Retina (tissue), 1 donor: ENCODE measurements around the gene LEUTX.
"Not testable (repeated sequence)": the region's sequence is repeated elsewhere in the genome, so short reads cannot be mapped to it uniquely, and the experiment has no call there.

Experiments used
- DNase-seq: peaks from one replicate; pipeline ENCODE4 v3.0.0-alpha.2; 2016

The LEUTX gene, protein sequence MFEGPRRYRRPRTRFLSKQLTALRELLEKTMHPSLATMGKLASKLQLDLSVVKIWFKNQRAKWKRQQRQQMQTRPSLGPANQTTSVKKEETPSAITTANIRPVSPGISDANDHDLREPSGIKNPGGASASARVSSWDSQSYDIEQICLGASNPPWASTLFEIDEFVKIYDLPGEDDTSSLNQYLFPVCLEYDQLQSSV

DNA sequence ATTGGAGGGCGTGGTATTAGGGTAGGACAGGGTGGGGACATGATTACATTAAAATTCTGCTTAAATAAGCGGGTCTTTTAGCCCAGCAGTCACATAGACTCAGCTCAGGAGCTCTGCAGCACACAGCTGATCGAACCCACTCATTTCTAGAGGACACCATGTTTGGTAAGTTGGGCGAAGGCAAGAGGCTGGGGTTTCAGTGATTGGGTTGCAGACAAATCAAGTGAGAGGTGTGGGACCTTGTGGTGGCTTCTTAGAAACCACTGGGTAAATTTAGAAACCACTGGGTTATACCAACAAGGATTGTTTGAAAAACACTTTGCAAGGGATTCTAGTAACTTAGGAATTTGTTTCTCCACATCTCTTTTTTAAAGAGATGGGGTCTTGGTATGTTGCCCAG, at the start of gene LEUTX:
LEUTX (plus strand) TSS at position 92 of the 400 bp plus-strand sequence; CDS start at position 159, 67 bp downstream.
- DNase-seq, result no peak

DNA sequence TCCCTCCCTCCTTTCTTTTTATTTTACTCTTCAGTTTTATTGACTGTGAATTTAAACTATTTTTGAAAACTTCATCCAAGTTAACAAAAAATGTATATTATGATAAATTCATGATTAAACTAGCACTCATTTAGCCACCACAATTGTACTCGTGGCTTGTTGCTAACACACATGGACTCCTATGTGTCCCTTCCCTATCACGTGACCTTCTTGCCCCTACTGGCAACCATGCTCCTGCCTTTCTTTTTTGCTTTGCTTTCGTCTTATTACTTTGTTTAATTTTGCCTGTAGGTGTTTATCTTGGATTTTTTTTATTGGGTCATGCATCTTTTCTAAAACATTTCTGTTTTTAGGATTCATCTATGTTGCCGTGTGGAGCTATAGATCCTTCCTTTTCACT, 49.1 kb upstream of the LEUTX start:
- DNase-seq, result no peak

DNA sequence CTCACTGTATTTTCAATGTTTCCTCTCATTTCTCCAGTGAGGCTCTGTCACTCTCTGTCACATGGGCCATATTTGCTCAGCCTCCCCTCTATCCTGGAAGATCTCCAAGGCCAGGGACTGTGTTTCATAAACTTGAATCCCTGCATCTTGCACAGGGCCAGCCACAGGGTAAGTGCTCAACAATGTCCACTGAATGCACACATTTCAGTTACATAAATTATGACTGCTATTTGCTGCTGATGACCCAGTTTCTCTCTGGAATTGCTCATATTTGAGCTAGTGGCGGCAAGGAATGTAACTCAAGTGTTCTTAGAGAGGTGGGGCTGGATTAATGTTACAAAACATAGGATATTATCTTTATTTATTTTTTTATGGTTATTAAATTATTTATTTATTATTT, 47.0 kb upstream of the LEUTX start:
- DNase-seq, result no peak

DNA sequence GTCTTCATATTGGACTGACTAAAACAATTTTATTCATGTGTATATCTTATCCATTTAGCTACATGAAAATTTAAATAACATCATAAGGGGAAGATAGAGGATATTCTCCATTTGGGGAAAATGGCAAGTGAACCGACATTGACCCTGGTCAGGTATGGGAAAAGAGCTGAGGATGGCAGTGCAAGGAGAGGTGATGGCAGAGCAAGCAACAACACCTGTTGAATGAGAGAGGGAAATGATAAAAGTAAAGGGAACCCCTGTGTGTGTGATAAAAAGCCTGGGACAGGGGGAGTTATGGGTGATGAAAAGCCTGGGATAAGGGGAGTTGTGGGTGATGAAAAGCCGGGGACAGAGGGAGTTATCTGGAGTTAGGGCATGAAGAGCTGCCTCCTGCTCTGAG, 44.8 kb upstream of the LEUTX start:
- DNase-seq, result no peak

DNA sequence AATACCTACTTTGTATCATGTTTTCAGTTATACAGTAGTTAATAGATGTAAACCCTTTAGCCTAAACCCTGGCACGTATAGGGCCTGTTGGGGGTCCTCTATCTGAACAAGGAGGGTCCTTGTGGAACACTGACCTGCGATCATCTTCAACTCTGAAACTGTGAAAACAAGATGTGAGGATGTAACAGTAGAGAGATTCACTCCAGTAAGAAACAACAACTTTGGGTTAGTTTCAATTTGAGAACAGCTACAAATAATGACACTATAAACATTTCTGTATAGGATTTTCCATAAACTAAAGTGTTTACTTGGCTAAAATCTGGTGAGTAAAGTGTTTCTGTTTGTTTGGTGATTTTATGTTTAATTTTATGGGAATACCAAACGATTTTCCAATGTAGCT, 43.0 kb upstream of the LEUTX start:
- DNase-seq, result no peak

DNA sequence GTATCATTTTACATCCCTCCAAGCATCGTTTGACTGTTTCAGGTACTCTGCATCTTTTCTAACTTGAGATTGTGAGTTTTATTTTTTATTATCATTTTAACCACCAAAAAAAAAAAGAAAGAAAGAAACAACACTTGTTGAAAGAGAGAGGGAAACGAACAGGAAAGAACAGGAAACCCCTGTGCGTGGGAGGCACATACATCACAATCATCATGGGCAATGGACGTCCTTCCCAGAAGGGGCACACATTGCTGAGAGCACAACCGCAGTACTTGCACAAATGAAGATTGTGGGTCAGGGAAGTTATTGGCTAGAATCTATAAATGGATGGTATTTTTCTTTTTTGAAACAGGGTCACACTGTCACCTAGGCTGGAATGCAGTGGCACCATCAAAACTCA, 42.6 kb upstream of the LEUTX start:
- DNase-seq, result no peak

DNA sequence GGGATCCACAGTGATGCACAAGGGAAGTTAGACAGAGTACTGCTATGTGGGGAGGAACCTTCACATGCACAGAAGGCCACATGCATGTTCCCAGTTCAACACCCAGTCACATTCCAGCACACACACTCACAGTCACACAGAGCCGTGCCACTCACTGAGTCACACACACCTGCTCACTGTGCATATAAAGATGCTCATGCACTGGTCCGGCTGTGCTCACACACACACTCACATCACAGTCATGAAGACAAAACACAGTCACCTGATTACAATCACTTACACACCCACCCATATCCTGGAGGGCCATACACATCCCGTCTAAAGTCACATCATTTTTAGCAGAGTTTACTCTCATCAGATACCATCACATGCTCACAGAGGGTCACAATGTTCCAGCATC, 41.3 kb upstream of the LEUTX start:
- DNase-seq, result no peak

DNA sequence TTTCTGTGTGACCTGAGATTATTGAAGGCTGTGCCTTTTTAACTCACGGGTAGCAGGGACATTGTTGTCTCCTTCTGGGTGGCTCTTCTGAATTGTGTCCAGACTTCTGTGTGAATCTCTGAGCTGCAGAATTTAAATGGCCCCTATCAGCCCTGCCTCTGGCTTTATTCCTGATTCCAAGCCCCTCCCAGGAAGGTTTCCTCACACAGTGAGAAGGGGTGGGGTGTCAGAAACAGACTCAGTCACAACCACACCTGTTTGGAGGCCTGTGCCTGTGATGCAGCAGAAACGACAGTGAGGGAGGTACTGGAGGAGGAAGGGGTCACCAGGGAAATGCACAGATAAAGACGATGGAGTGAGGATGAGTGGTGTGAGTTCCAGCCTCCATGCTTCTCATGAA, 40.8 kb upstream of the LEUTX start, which contains the start of gene CLC:
CLC (minus strand) TSS at position 139 of the 400 bp plus-strand sequence; CDS start at position 62, 77 bp downstream.
- DNase-seq, result no peak

DNA sequence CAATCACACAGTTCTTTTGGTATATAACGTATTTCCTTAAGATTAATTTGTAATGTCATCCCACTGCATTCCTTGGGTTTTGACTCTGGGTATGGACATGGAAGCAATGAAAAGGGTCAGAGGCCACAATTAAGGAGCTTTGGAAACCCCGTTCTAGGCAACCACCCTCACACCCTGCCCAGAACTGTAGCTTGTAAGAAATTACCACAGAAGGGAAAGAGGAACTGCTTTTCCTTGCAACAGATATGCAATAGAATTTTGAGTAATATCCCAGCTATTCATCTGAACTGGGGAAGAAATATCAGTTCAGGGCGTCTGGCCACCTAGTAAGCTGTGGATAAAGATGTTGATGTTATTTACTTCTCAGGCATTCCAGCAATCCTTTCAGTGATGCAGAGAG, 39.8 kb upstream of the LEUTX start:
- no peak for DNase-seq

DNA sequence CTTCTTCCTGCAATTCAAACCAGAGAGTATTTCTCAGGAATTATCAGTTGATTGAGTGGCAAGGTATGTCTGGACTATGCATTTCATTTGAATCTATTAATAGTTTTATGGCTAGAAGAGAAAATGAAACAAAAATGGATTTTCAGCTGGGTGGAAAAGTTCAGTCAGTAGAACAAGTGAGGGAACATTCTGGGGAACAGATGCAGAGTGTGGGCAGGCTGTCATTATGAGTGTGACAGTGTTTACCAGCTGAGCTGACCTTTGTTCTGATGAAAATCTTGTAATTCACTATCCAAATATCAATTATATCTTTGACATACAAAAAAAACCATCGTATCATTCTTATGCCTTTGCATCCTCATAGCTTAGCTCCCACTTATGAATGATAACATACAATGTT, 38.3 kb upstream of the LEUTX start:
- no peak for DNase-seq

DNA sequence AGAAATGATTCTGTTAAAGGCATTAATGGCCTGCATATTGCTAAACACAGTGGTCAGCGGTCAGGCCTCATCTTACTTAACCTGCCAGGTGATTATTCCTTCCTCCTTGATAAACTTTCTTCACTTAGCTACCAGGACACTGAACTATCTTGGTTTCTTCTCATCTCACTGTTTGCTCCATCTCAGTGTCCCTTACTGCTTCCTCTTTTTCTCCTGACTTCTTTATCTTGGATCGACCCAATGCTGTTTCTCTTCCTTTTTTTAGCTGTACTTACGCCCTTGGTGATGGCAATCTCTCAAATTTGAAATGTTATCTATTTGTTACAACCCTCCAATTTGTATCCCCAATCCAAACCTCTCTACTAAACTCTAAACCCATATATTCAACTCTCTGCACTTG, 33.0 kb upstream of the LEUTX start:
- no peak for DNase-seq

DNA sequence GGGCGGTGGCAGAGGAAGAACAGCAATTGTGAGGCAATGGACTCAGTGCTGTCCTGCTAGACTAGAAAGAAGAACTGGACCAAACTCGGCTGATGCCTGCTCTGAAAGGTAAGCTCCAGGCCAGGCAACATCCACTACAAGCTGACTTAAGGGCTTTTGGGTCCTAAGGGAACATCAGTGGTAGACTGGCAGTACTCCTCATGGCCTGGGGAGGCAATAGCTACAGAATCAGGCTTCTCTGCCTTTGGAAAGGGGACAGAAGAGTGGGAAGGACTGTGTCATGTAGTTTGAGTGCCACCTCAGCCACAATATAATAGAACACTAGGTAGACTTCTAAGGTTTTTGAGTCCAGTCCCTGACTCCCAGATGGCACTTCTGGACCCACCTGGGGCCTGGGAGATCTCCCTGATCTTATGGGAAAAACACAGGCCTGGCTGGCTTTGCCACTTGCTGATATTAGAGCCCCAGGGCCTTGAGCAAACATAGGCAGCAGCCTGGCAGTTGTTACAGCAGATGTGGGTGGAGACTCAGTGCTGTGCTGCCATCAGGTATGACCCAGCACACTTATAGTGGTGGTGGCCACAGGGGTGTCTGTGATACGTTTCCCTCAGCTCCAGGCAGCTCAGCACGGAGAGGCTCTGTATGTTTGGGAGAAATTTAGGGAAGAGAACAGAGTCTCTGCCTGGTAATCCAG, 31.7 kb upstream of the LEUTX start:
- DNase-seq, result no peak

DNA sequence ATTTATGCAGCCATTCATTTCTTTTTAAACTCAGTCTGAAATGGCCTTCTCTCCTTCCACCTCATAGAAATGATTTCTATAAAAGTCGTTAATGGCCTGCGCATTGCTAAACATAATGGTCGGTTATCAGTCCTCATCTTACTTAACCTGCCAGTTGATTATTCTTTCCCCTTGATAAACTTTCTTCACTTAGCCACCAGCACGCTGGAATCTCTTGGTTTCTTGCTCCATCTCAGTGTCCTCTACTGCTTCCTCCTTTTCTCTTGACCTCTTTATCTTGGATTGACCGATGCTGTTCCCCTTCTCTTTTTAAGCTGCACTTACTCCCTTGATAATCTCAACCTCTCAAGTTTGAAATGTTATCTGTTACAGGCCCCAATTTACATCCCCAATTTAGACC, 28.7 kb upstream of the LEUTX start:
- no peak for DNase-seq

DNA sequence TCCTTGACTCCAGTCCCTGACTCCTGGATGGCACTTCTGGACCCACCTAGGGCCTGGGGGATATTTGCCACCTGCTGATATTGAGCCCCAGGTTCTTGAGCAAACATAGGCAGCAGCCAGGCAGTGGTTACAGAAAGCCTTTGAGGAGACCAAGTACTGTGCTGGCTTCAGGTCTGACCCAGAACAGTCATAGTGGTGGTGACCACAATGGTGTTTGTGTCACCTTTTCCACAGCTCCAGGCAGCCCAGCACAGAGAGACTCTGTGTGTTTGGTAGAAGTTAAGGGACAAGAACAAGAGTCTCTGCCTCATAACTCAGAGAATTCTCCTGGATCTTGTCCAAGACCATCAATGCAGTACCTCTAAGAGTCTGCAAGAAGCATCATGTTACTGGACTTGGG, 26.3 kb upstream of the LEUTX start:
- DNase-seq, result no peak

DNA sequence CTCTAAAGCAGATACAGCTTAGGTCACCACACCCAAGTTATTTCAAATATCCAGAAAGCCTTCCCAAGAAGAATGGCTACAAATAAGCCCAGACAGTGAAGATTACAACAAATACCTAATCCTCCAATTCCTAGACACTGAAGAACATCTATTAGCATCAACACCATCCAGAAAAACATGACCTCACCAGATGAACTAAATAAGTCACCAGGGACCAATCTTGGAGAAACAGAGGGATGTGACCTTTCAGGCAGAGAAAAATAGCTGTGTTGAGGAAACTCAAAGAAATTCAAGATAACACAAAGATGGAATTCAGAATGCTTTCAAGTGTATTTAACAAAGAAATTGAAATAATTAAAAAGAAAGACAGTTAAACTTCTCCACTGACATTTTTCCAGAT, 25.9 kb upstream of the LEUTX start:
- no peak for DNase-seq

DNA sequence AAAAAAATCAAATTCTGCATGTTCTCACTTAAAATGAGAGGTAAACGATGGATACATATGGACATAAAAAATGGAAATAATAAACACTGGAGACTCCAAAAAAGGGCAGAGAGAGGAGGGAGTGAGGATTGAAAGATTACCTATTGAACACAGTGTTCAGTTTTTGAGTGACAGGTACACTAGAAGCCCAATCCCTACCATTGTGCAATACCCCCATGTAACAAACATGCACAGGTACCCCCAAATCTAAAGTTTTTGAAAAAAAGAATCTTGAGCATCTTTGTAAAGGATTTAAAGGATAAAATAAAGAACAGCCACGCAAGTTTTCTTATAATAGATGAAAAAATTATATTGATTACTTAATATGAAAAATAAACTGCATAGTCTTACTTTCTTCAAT, 24.1 kb upstream of the LEUTX start:
- no peak for DNase-seq

DNA sequence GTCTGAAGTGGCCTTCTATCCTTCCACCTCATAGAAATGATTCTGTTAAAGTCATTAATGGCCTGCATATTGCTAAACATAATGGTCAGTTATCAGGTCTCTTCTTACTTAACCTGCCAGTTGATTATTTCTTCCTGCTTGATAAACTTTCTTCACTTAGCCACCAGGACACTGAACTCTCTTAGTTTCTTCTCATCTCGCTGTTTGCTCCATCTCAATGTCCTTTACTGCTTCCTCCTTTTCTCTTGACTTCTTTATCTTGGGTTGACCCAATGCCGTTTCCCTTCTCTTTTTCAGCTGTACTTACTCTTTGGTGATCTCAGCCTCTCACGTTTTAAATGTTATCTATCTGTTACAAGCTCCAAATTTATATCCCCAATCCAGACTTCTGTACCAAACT, 23.7 kb upstream of the LEUTX start:
- DNase-seq, result no peak

DNA sequence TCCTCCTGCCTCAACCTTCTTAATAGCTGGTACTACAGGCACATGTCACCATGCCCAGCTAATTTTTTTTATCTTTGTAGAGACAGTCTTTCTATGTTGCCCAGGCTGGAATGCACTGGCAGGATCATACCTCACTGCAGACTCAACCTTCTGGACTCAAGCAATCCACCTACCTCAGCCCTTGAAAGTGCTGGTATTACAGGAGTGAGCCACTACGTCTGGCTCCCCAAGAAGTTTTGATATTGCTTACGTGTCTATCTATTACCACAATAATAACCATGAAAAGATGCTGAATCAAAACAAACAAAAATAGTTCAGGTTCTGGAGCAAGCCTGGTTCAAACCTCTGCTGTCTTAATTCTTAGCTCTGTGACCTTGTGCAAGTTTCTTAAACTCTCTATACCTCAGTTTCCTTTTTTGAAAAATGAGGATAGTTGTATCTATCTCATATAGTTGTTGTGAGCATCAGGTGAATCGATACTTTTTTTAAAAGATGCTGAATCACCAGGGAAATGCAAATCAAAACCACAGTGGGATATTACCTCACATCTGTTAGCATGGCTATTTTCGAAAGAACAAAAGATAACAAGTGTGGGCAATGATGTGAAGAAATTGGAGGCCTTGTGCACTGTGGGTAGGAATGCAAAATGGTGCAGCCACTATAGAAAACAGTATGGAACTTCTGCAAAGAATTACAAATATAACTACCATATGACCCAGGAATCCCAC, 19.0 kb upstream of the LEUTX start:
- no peak for DNase-seq

DNA sequence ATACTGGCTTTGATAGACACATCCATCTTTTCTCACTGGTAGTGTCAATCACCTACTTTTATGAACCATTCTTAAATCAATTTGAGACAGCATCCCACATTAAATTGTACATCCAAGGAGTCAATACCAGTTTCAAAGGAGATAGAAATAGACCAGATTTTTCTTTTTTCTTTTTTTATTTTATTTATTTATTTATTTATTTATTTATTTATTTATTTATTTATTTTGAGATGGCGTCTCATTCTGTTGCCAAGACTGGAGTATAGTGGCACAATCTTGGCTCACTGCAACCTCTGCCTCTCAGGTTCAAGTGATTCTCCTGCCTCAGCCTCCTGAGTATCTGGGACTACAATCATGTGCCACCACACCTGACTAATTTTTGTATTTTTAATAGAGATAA, 16.8 kb upstream of the LEUTX start:
- DNase-seq, result not testable (repeated sequence)

DNA sequence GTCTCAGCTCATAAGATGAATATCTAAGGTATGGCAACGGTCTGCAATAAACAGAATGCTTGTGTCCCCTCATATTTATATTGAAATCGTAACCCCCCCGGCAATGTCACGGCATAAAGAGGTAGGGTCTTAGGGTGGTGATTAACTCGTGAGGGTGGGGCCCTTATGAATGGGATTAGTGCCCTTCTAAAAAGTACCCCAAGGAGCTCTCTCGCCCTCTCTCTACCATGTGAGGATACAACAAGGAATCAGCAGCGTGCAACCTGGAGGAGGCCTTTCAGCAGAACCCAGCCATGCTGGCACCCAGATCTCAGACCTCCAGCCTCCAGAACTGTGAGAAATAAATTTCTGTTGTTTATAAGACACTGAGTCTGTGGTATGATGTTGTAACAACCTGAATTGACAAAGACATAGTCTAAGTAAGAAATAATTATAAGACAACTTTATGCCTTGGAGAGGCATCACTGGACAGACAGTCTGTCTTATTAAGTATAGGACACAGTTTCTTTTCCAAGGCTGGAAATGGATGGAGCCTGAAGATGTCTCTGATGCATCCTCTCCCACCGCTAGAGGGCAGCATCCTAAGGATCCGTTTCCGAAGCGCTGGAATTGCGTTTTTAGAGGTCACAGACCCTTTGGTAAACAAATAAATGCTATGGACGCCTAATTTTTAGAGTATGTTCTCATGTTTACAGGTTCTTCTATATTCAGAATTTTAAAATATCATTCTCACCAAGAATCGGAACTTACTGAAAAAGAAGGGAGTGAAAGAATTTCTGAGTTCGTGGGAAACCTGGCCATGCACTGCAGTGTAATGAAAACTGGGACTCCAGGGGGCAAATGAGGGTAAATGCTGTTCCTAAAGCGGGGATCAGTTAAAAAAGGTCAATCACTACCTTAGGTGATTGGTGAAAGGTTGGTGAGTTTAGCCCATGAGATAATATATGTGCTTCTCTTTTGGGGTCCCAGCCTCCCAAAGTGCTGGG, 13.3 kb upstream of the LEUTX start:
- peak; percentile 33 for DNase-seq

DNA sequence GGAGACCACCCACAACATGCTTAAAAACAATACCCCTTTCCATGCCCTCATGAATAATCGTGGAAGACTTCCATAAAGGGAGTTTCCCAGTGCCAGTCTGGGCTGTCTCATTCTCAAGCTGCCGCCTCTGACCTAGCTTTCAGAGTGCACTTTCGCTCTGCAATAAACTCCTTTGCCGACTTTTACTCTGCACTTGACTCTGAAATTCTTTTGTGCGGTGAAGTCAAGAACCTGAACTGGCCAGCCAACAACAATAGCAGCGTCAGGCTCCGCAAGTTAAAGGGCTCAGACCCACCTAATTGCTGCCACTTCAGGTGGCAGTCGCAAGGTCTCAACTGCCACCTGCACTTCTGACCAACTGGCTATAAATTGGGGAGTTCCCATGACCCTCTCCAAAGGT, 10.3 kb upstream of the LEUTX start:
- no peak for DNase-seq

DNA sequence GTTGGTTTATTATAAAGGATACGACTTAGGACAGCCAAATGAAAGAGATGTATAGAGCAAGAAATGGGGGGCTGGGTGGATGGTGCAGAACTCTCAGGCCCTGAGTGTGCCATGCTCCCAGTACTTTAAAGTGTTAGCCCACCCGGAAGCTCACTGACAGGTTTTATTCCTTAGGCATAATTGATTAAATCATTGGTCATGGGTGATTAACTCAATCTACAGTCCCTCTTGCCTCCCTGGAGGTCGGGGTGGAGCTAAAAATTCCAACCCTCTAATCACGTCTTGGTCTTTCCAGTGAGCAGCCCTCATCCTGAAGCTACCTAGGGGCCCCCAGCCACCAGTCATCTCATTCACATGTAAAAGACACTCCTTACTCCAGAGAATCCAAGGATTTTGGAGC, 9.9 kb upstream of the LEUTX start:
- DNase-seq, result peak; percentile 2

DNA sequence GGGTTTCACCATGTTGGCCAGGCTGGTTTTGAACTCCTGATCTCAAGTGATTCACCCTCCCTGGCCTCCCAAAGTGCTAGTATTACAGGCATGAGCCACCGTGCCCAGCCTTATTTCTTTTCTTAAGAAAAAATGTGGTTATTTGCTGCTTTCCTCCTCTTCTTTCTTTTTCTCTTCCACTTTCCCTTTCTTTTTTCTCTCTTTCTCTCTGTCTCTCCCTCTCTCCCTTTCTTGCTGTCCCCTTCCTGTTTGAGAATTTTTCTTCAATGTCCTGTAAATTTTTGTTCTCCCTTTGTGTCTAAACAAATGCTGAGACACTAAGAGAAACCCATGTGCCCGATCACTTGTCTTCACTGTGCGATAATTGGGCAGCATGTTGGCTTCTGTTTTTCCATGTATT, 2.2 kb downstream of the LEUTX start:
- no peak for DNase-seq
